Suprapubic skin (tissue), 4 donors: ENCODE results near the gene KATNA1. TPM values are rescaled to one million over a fixed set of nuclear protein-coding genes. Genes with fewer than 3 reads are reported as not detected.

ENCODE experiments used
- DNase-seq, 2 donors: peaks; one replicate each; pipeline ENCODE4 v3.0.0-alpha.2; 2019; ENCODE audit warnings: low spot score in 2 of 2
- H3K27ac ChIP-seq: fragments of 200-600 bp; sonication (generic); one replicate; pipeline ENCODE4 v1.5.1; 2019
- H3K27me3 ChIP-seq: fragments of 200-600 bp; sonication (generic); one replicate; pipeline ENCODE4 v1.5.1; 2019
- H3K36me3 ChIP-seq: fragments of 200-600 bp; sonication (generic); one replicate; pipeline ENCODE4 v1.5.1; 2019
- H3K4me1 ChIP-seq: fragments of 200-600 bp; sonication (generic); one replicate; pipeline ENCODE4 v1.5.1; 2019
- H3K4me3 ChIP-seq: fragments of 200-600 bp; sonication (generic); one replicate; pipeline ENCODE4 v1.5.1; 2019; ENCODE audit warnings: mild to moderate bottlenecking
- H3K9me3 ChIP-seq: fragments of 200-600 bp; sonication (generic); one replicate; pipeline ENCODE4 v1.5.1; 2019
- EP300 ChIP-seq: sonication (generic); formaldehyde crosslinking; IDR thresholded peaks from one replicate; pipeline ENCODE4 v1.6.1; 2017; ENCODE audit warnings: antibody characterized with exemption
- POLR2A ChIP-seq, 2 donors: fragments of 450-650 bp; IDR thresholded peaks; one replicate each; pipeline ENCODE4 v1.6.1; 2017; ENCODE audit warnings: antibody characterized with exemption in 2 of 2, mild to moderate bottlenecking in 2 of 2, moderate library complexity in 2 of 2
- POLR2AphosphoS5 ChIP-seq, 3 donors: sonication (generic); formaldehyde crosslinking; IDR thresholded peaks; one replicate each; pipeline ENCODE4 v1.6.1; 2017; ENCODE audit warnings: antibody characterized with exemption in 3 of 3
- WGBS: methylation state at CpG from one replicate; pipeline ENCODE4 v1.1.5; 2018; 5-methylcytosine and 5-hydroxymethylcytosine counted together
- total RNA-seq, 4 donors: library from RNA; depleted of rRNA; stranded (reverse); fragments of >200 nt; gene quantifications; one replicate each; pipeline ENCODE4 v1.1.0, GENCODE V29; 2016
- TF ChIP-seq, protein P1 (sequence below), 2 donors: fragments of 200-600 bp in 1 of 2; fragments of 450-650 bp in 1 of 2; sonication (generic) in 1 of 2; IDR thresholded peaks; one replicate each; pipeline ENCODE4 v1.5.1; 2016 to 2019; ENCODE audit warnings: antibody characterized with exemption in 2 of 2, mild to moderate bottlenecking in 1 of 2, moderate library complexity in 1 of 2

KATNA1 gene
- 10 to 100 TPM; 11.7 to 34.4 (median 16.7) TPM for total RNA-seq

GRCh38 chr6:149648148-149649145 is at the start of gene KATNA1:
Gene KATNA1, minus strand, starts transcription at chr6:149648714. Its CDS starts 10,167 bp downstream, at chr6:149638547.
- peak within 1 kb of the TSS; percentile 86 for H3K4me3 ChIP-seq
- under 1% methylated on average over 21 of the region's 69 CpGs for WGBS

GRCh38 chr6:149698175-149698574 is 49.7 kb upstream of the KATNA1 start:
- H3K4me1 ChIP-seq, result peaks cover 15% of the 10 kb centered on the region
- H3K9me3 ChIP-seq, result no peaks in the 10 kb centered on the region
- no peak overlapping the region for H3K27ac ChIP-seq
- H3K27me3 ChIP-seq, result no peaks in the 10 kb centered on the region
- peaks cover 38% of the 10 kb centered on the region for H3K36me3 ChIP-seq
- no peak for DNase-seq
- H3K4me3 ChIP-seq, result no peak overlapping the region
- 100% methylated on average over 2 of the region's 2 CpGs for WGBS
- TF ChIP-seq EP300 (no peak), POLR2AphosphoS5 (IDR thresholded peaks at IDR 0.05) (no peak)

More at GRCh38 chr6:149648148-149649145, at the start of gene KATNA1:
- Histone ChIP-seq H3K27me3 (no peaks in the 10 kb centered on the region), H3K9me3 (no peaks in the 10 kb centered on the region), H3K27ac (peak within 1 kb of the TSS; percentile 76), H3K36me3 (no peaks in the 10 kb centered on the region), H3K4me1 (peaks cover 28% of the 10 kb centered on the region)
- TF ChIP-seq, protein P1, sequence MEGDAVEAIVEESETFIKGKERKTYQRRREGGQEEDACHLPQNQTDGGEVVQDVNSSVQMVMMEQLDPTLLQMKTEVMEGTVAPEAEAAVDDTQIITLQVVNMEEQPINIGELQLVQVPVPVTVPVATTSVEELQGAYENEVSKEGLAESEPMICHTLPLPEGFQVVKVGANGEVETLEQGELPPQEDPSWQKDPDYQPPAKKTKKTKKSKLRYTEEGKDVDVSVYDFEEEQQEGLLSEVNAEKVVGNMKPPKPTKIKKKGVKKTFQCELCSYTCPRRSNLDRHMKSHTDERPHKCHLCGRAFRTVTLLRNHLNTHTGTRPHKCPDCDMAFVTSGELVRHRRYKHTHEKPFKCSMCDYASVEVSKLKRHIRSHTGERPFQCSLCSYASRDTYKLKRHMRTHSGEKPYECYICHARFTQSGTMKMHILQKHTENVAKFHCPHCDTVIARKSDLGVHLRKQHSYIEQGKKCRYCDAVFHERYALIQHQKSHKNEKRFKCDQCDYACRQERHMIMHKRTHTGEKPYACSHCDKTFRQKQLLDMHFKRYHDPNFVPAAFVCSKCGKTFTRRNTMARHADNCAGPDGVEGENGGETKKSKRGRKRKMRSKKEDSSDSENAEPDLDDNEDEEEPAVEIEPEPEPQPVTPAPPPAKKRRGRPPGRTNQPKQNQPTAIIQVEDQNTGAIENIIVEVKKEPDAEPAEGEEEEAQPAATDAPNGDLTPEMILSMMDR (IDR thresholded peaks at IDR 0.05), result no peak
- TF ChIP-seq POLR2AphosphoS5 (IDR thresholded peaks at IDR 0.05) (peak in 1 of 3 donors; percentile 72), EP300 (no peak), POLR2A (IDR thresholded peaks at IDR 0.05) (peak in 1 of 2 donors; percentile 69)
- peak; percentile 90 to 91 for DNase-seq

- peaks cover 13% of the 10 kb centered on the region for H3K4me1 ChIP-seq
- H3K9me3 ChIP-seq, result no peaks in the 10 kb centered on the region
- WGBS, result 24% methylated on average over 1 of the region's 1 CpG
- TF ChIP-seq EP300 (no peak), POLR2AphosphoS5 (IDR thresholded peaks at IDR 0.05) (no peak), POLR2A (IDR thresholded peaks at IDR 0.05) (no peak)
- TF ChIP-seq, protein P1 (IDR thresholded peaks at IDR 0.05), result no peak
- H3K4me3 ChIP-seq, result no peak overlapping the region
- H3K36me3 ChIP-seq, result peaks cover 43% of the 10 kb centered on the region
- DNase-seq, result no peak
- no peaks in the 10 kb centered on the region for H3K27me3 ChIP-seq
- H3K27ac ChIP-seq, result no peak overlapping the region
These were observed 48.4 kb upstream of the KATNA1 start for GRCh38 chr6:149696901-149697300.

GRCh38 chr6:149694921-149695320 is 46.4 kb upstream of the KATNA1 start:
- TF ChIP-seq EP300 (no peak), POLR2A (IDR thresholded peaks at IDR 0.05) (no peak), POLR2AphosphoS5 (IDR thresholded peaks at IDR 0.05) (no peak)
- TF ChIP-seq, protein P1 (IDR thresholded peaks at IDR 0.05), result no peak
- no peak overlapping the region for H3K4me3 ChIP-seq
- H3K4me1 ChIP-seq, result peaks cover 6% of the 10 kb centered on the region
- 64% methylated on average over 2 of the region's 2 CpGs for WGBS
- H3K9me3 ChIP-seq, result no peaks in the 10 kb centered on the region
- peaks cover 47% of the 10 kb centered on the region for H3K36me3 ChIP-seq
- H3K27me3 ChIP-seq, result no peaks in the 10 kb centered on the region
- H3K27ac ChIP-seq, result no peak overlapping the region
- DNase-seq, result no peak

- peaks cover 38% of the 10 kb centered on the region for H3K36me3 ChIP-seq
These were observed 42.7 kb upstream of the KATNA1 start for GRCh38 chr6:149691201-149691600.

More at GRCh38 chr6:149691201-149691600, 42.7 kb upstream of the KATNA1 start:
- DNase-seq, result no peak
- TF ChIP-seq, protein P1 (IDR thresholded peaks at IDR 0.05), result no peak
- TF ChIP-seq POLR2AphosphoS5 (IDR thresholded peaks at IDR 0.05) (no peak), POLR2A (IDR thresholded peaks at IDR 0.05) (no peak), EP300 (no peak)
- no peaks in the 10 kb centered on the region for H3K4me1 ChIP-seq
- no peak overlapping the region for H3K27ac ChIP-seq
- H3K27me3 ChIP-seq, result no peaks in the 10 kb centered on the region
- H3K9me3 ChIP-seq, result no peaks in the 10 kb centered on the region
- no peak overlapping the region for H3K4me3 ChIP-seq
- WGBS, result 100% methylated on average over 2 of the region's 2 CpGs
